BE2C (cell line): ENCODE measurements around the gene CCDC197.

ENCODE experiments used
- DNase-seq: peaks from one replicate; pipeline ENCODE4 v3.0.0-alpha.2; 2020
- H3K27me3 ChIP-seq: fragments of 250-450 bp; sonication (Bioruptor Pico); 2 replicates; pipeline ENCODE4 v1.5.1; 2020; ENCODE audit warnings: mild to moderate bottlenecking
- H3K36me3 ChIP-seq: fragments of 250-450 bp; sonication (Bioruptor Pico); 2 replicates; pipeline ENCODE4 v1.5.1; 2020; ENCODE audit warnings: mild to moderate bottlenecking
- H3K4me1 ChIP-seq: fragments of 250-450 bp; sonication (Bioruptor Pico); 2 replicates; pipeline ENCODE4 v1.5.1; 2020
- H3K4me3 ChIP-seq: 2 replicates; pipeline ENCODE4 v1.5.1; 2011; ENCODE audit warnings: low read depth, low read length
- H3K9me3 ChIP-seq: fragments of 250-450 bp; sonication (Bioruptor Pico); 2 replicates; pipeline ENCODE4 v1.5.1; 2020
- CTCF ChIP-seq: IDR thresholded peaks from 2 replicates; pipeline ENCODE4 v1.5.1; 2012; ENCODE audit warnings: mild to moderate bottlenecking, low read depth, low read length

CCDC197 gene

GRCh38 chr14:94044476-94045091, 47.5 kb downstream of the CCDC197 start:
- Histone ChIP-seq H3K9me3 (no peaks in the 10 kb centered on the region), H3K27me3 (no peaks in the 10 kb centered on the region), H3K4me1 (peaks cover 8% of the 10 kb centered on the region), H3K4me3 (no peak overlapping the region), H3K36me3 (peaks cover 39% of the 10 kb centered on the region)
- TF ChIP-seq CTCF, result no peak
- DNase-seq, result no peak

GRCh38 chr14:94045101-94045500, 48.0 kb downstream of the CCDC197 start:
- no peak for DNase-seq
- Histone ChIP-seq H3K4me3 (no peak overlapping the region), H3K9me3 (no peaks in the 10 kb centered on the region), H3K36me3 (peaks cover 44% of the 10 kb centered on the region), H3K27me3 (no peaks in the 10 kb centered on the region), H3K4me1 (peaks cover 8% of the 10 kb centered on the region)
- TF ChIP-seq CTCF, result no peak

GRCh38 chr14:94045563-94046345, 48.7 kb downstream of the CCDC197 start:
- no peaks in the 10 kb centered on the region for H3K9me3 ChIP-seq
- no peaks in the 10 kb centered on the region for H3K27me3 ChIP-seq
- DNase-seq, result no peak
- no peak overlapping the region for H3K4me3 ChIP-seq
- TF ChIP-seq CTCF, result no peak
- H3K36me3 ChIP-seq, result peaks cover 50% of the 10 kb centered on the region
- peaks cover 8% of the 10 kb centered on the region for H3K4me1 ChIP-seq

GRCh38 chr14:94046696-94047250, 49.7 kb downstream of the CCDC197 start:
- no peak for DNase-seq
- H3K36me3 ChIP-seq, result peaks cover 61% of the 10 kb centered on the region
- H3K4me3 ChIP-seq, result no peak overlapping the region
- H3K9me3 ChIP-seq, result no peaks in the 10 kb centered on the region
- peaks cover 8% of the 10 kb centered on the region for H3K4me1 ChIP-seq
- no peaks in the 10 kb centered on the region for H3K27me3 ChIP-seq
- no peak for TF ChIP-seq CTCF

GRCh38 chr14:94047581-94047980, 50.5 kb downstream of the CCDC197 start:
- DNase-seq, result no peak
- Histone ChIP-seq H3K9me3 (no peaks in the 10 kb centered on the region), H3K27me3 (no peaks in the 10 kb centered on the region), H3K4me3 (no peak overlapping the region), H3K36me3 (peaks cover 69% of the 10 kb centered on the region), H3K4me1 (peaks cover 8% of the 10 kb centered on the region)
- no peak for TF ChIP-seq CTCF
